HEK293 (cell line): ENCODE results near the gene SPDYE6.

Experiments
- CTCF ChIA-PET: fragments of 350-600 bp; formaldehyde crosslinking; extraction: SDS; loops from one replicate; lab custom pipeline; 2021; ENCODE audit warnings: antibody characterized with exemption; lab: Yijun Ruan, JAX
- POLR2A ChIA-PET: fragments of 300-600 bp; formaldehyde crosslinking; extraction: SDS; loops from one replicate; lab custom pipeline; 2020; ENCODE audit warnings: antibody characterized with exemption, inconsistent platforms; lab: Yijun Ruan, JAX
- H3K27ac ChIP-seq: fragments of 200-500 bp; sonication (Bioruptor generic); 2 replicates; pipeline ENCODE4 v1.5.1; 2014; ENCODE audit warnings: low read depth, low read length, control low read depth, inconsistent platforms; ENCODE audit errors: extremely low read depth
- H3K36me3 ChIP-seq, 2 experiments: fragments of 200-500 bp in 1 of 2; sonication (Bioruptor generic) in 1 of 2; 1 replicate in 1 of 2; 2 replicates in 1 of 2; pipeline ENCODE4 v1.5.1; 2014 to 2017; ENCODE audit warnings: inconsistent platforms in 2 of 2, low read length in 2 of 2; ENCODE audit not compliant: control insufficient read depth in 2 of 2, insufficient read depth in 1 of 2
- H3K4me1 ChIP-seq: fragments of 200-500 bp; sonication (Bioruptor generic); 2 replicates; pipeline ENCODE4 v1.5.1; 2014; ENCODE audit warnings: mild to moderate bottlenecking, low read length, inconsistent platforms; ENCODE audit not compliant: control insufficient read depth, insufficient read depth
- H3K4me3 ChIP-seq: 2 replicates; pipeline ENCODE4 v1.5.1; 2011; ENCODE audit warnings: low read depth, mild to moderate bottlenecking, control low read depth, low read length, moderate library complexity
- H3K9me3 ChIP-seq: fragments of 200-500 bp; sonication (Bioruptor generic); 2 replicates; pipeline ENCODE4 v1.5.1; 2014; ENCODE audit warnings: low read depth, low read length, inconsistent platforms; ENCODE audit not compliant: control insufficient read depth, insufficient read depth
- GFI1B ChIP-seq: fragments of 450-650 bp; formaldehyde crosslinking; IDR thresholded peaks from 2 replicates; pipeline ENCODE4 v1.5.1; 2016; ENCODE audit warnings: missing biosample characterization, missing genetic modification characterization
- PRDM1 ChIP-seq: fragments of 450-650 bp; formaldehyde crosslinking; IDR thresholded peaks from 2 replicates; pipeline ENCODE4; 2016; ENCODE audit warnings: missing biosample characterization, missing genetic modification characterization
- SALL2 ChIP-seq: fragments of 450-650 bp; formaldehyde crosslinking; IDR thresholded peaks from 2 replicates; pipeline ENCODE4 v1.5.0; 2017; ENCODE audit warnings: missing biosample characterization, mild to moderate bottlenecking, missing genetic modification characterization, borderline replicate concordance
- YY1 ChIP-seq: fragments of 450-650 bp; formaldehyde crosslinking; IDR thresholded peaks from 2 replicates; pipeline ENCODE4 v1.5.1; 2018; ENCODE audit warnings: missing biosample characterization, missing genetic modification characterization
- YY2 ChIP-seq: fragments of 450-650 bp; formaldehyde crosslinking; IDR thresholded peaks from 2 replicates; pipeline ENCODE4 v1.5.1; 2016; ENCODE audit warnings: missing biosample characterization, missing genetic modification characterization
- ZNF223 ChIP-seq: fragments of 450-650 bp; formaldehyde crosslinking; IDR thresholded peaks from 2 replicates; pipeline ENCODE4 v1.5.1; 2016; ENCODE audit warnings: missing biosample characterization, missing genetic modification characterization
- ZNF280D ChIP-seq: fragments of 450-650 bp; formaldehyde crosslinking; IDR thresholded peaks from 2 replicates; pipeline ENCODE4 v1.5.1; 2016; ENCODE audit warnings: missing biosample characterization, missing genetic modification characterization
- ZNF366 ChIP-seq: fragments of 450-650 bp; formaldehyde crosslinking; conservative IDR thresholded peaks from 2 replicates; pipeline ENCODE4 v1.5.1; 2016; ENCODE audit warnings: missing biosample characterization, missing genetic modification characterization
- ZNF391 ChIP-seq: fragments of 450-650 bp; formaldehyde crosslinking; IDR thresholded peaks from 2 replicates; pipeline ENCODE4 v1.5.1; 2016; ENCODE audit warnings: low read depth, missing biosample characterization, missing genetic modification characterization, borderline replicate concordance
- ZNF449 ChIP-seq: fragments of 450-650 bp; formaldehyde crosslinking; IDR thresholded peaks from 2 replicates; pipeline ENCODE4 v1.5.1; 2017; ENCODE audit warnings: missing biosample characterization, mild to moderate bottlenecking, missing genetic modification characterization, moderate library complexity
- ZNF529 ChIP-seq: fragments of 450-650 bp; formaldehyde crosslinking; IDR thresholded peaks from 2 replicates; pipeline ENCODE4 v1.5.1; 2017; ENCODE audit warnings: missing genetic modification characterization, missing biosample characterization; ENCODE audit not compliant: insufficient replicate concordance
- ZNF558 ChIP-seq: fragments of 450-650 bp; formaldehyde crosslinking; IDR thresholded peaks from 2 replicates; pipeline ENCODE4 v1.5.1; 2016; ENCODE audit warnings: missing biosample characterization, missing genetic modification characterization
- ZNF596 ChIP-seq: fragments of 450-650 bp; IDR thresholded peaks from 2 replicates; pipeline ENCODE4 v1.5.0; 2018; ENCODE audit warnings: missing biosample characterization, mild to moderate bottlenecking, missing genetic modification characterization, moderate library complexity
- ZNF600 ChIP-seq: fragments of 450-650 bp; formaldehyde crosslinking; IDR thresholded peaks from 2 replicates; pipeline ENCODE4 v1.5.1; 2016; ENCODE audit warnings: missing biosample characterization, missing genetic modification characterization
- ZNF623 ChIP-seq: fragments of 450-650 bp; formaldehyde crosslinking; IDR thresholded peaks from 2 replicates; pipeline ENCODE4 v1.5.1; 2016; ENCODE audit warnings: missing biosample characterization, missing genetic modification characterization
- ZNF670 ChIP-seq: fragments of 450-650 bp; formaldehyde crosslinking; IDR thresholded peaks from 2 replicates; pipeline ENCODE4 v1.5.1; 2016; ENCODE audit warnings: missing biosample characterization, missing genetic modification characterization, low read depth
- ZNF777 ChIP-seq: fragments of 450-650 bp; formaldehyde crosslinking; IDR thresholded peaks from 2 replicates; pipeline ENCODE4 v1.5.1; 2017; ENCODE audit warnings: missing biosample characterization, missing genetic modification characterization, borderline replicate concordance
- ZNF837 ChIP-seq: fragments of 450-650 bp; formaldehyde crosslinking; IDR thresholded peaks from 2 replicates; pipeline ENCODE4 v1.5.1; 2016; ENCODE audit warnings: missing biosample characterization, missing genetic modification characterization

Gene SPDYE6

GRCh38 chr7:102297487-102298218 lies 58.6 kb downstream of the SPDYE6 start:
- H3K4me1 ChIP-seq, result no peaks in the 10 kb centered on the region
- TF ChIP-seq ZNF777 (tag by site-specific recombination) (no peak), ZNF837 (tag by site-specific recombination) (0 out of 2 replicates have a peak, but pooled peaks have one; percentile 31), ZNF223 (no peak), ZNF623 (tag by site-specific recombination) (peak; percentile 99), ZNF558 (tag by site-specific recombination) (no peak), ZNF280D (tag by site-specific recombination) (0 out of 2 replicates have a peak, but pooled peaks have one; percentile 34), ZNF596 (tag by site-specific recombination) (no peak), ZNF366 (tag by site-specific recombination) (no peak), ZNF529 (no peak), GFI1B (tag by site-specific recombination) (no peak)
- TF ChIP-seq, all 188 proteins: peak for 3
- ChIA-PET CTCF (no interaction called here), POLR2A (interaction anchor here (1.5 kb wide), 1 partner anchor 10 kb away, joined by 4 read pairs; no protein-coding TSS in a partner anchor)
- Histone ChIP-seq H3K27ac (no peak overlapping the region), H3K36me3 (no peaks in the 10 kb centered on the region), H3K4me3 (no peak overlapping the region), H3K9me3 (no peaks in the 10 kb centered on the region)

- Histone ChIP-seq H3K4me1 (no peaks in the 10 kb centered on the region), H3K4me3 (no peak overlapping the region), H3K9me3 (no peaks in the 10 kb centered on the region)
- ChIA-PET CTCF (no interaction called here), POLR2A (no interaction called here)
- TF ChIP-seq PRDM1 (tag by site-specific recombination), result no peak
- no peak for TF ChIP-seq ZNF670
- TF ChIP-seq YY2, result no peak
- peak; percentile 61; the same call in 1 of the 2 replicates for TF ChIP-seq ZNF600
- TF ChIP-seq, all 188 proteins: peak for 1
- Histone ChIP-seq H3K36me3 (no peaks in the 10 kb centered on the region), H3K27ac (no peak overlapping the region)
These were observed 59.7 kb downstream of the SPDYE6 start for GRCh38 chr7:102296514-102296913.

- Histone ChIP-seq H3K27ac (no peak overlapping the region), H3K36me3 (no peaks in the 10 kb centered on the region), H3K9me3 (no peaks in the 10 kb centered on the region), H3K4me3 (no peak overlapping the region), H3K4me1 (no peaks in the 10 kb centered on the region)
- ChIA-PET POLR2A (no interaction called here), CTCF (interaction anchor here (0.9 to 1.1 kb wide), 2 partner anchors 11 to 758 kb away, joined by 3 to 4 read pairs; no protein-coding TSS in a partner anchor)
- TF ChIP-seq ZNF391 (tag by site-specific recombination), result no peak
- no peak for TF ChIP-seq YY1 (tag by site-specific recombination)
- no peak for TF ChIP-seq ZNF449
- no peak for TF ChIP-seq ZNF280D (tag by site-specific recombination)
- TF ChIP-seq SALL2, result no peak
These were observed 60.1 kb downstream of the SPDYE6 start for GRCh38 chr7:102296179-102296438.
